PFSK-1 (cell line): Measurements from ENCODE around the gene CHODL.

Source experiments
- POLR2AphosphoS5 ChIP-seq: IDR thresholded peaks from 2 replicates; pipeline ENCODE4 v1.6.1; 2012; ENCODE audit warnings: low read depth, mild to moderate bottlenecking, control low read depth, low read length, moderate library complexity
- REST ChIP-seq, 2 experiments: IDR thresholded peaks; 2 replicates each; pipeline versions ENCODE4 v1.6.1 to v1.8.0; 2011 to 2012; ENCODE audit warnings: low read depth in 2 of 2, low read length in 2 of 2, control low read depth in 1 of 2, inconsistent platforms in 1 of 2, mild to moderate bottlenecking in 1 of 2, moderate library complexity in 1 of 2; ENCODE audit not compliant: insufficient read depth in 1 of 2
- TAF1 ChIP-seq: IDR thresholded peaks from 2 replicates; pipeline ENCODE4 v1.6.1; 2012; ENCODE audit warnings: low read length, control low read depth, borderline replicate concordance; ENCODE audit not compliant: insufficient read depth

- TF ChIP-seq REST (IDR thresholded peaks at IDR 0.05; ENCODE audit: insufficient read depth in 1 of 2, low read depth in 2 of 2, low read length in 2 of 2) (no peak), POLR2AphosphoS5 (no peak), TAF1 (no peak)
Observed at GRCh38 chr21:18298228-18298627, 53.6 kb downstream of the CHODL start.
